Calu3 (cell line): ENCODE results near the gene ROGDI. TPM values are rescaled to one million over a fixed set of nuclear protein-coding genes. Genes with fewer than 3 reads are reported as not detected.

Experiments
- BruUV-seq: library from RNA; stranded (reverse); fragments of 400-500 nt; replicated peaks from 2 replicates; lab custom pipeline; 2021; lab: Mats Ljungman, UMichigan
- CTCF ChIA-PET: fragments of 300-600 bp; sonication (Branson Sonifier 250); formaldehyde crosslinking; loops from one replicate; lab custom pipeline; 2022; ENCODE audit warnings: antibody characterized with exemption; lab: Charles Lee
- DNase-seq: peaks from one replicate; pipeline ENCODE4 v3.0.0; 2022
- H3K27ac Mint-ChIP-seq: one replicate; pipeline ENCODE4 v1.8.0; 2022; ENCODE audit warnings: mixed read lengths; ENCODE audit not compliant: unreplicated experiment
- H3K27me3 Mint-ChIP-seq: one replicate; pipeline ENCODE4 v1.8.0; 2022; ENCODE audit warnings: mixed read lengths; ENCODE audit not compliant: unreplicated experiment
- H3K36me3 Mint-ChIP-seq: one replicate; pipeline ENCODE4 v1.8.0; 2022; ENCODE audit warnings: mild to moderate bottlenecking, moderate library complexity, mixed read lengths; ENCODE audit not compliant: insufficient read depth, unreplicated experiment
- H3K4me1 Mint-ChIP-seq: one replicate; pipeline ENCODE4 v1.8.0; 2022; ENCODE audit warnings: mild to moderate bottlenecking, low read depth, mixed read lengths; ENCODE audit not compliant: unreplicated experiment
- H3K4me3 Mint-ChIP-seq: one replicate; pipeline ENCODE4 v1.8.0; 2022; ENCODE audit warnings: mild to moderate bottlenecking, low read depth, moderate library complexity, mixed read lengths; ENCODE audit not compliant: unreplicated experiment
- H3K9me3 Mint-ChIP-seq: one replicate; pipeline ENCODE4 v1.8.0; 2022; ENCODE audit warnings: low read depth, mixed read lengths; ENCODE audit not compliant: unreplicated experiment
- CTCF ChIP-seq: fragments of 200-600 bp; IDR thresholded peaks from one replicate; pipeline ENCODE4 v1.8.0; 2022; ENCODE audit warnings: antibody characterized with exemption; ENCODE audit not compliant: unreplicated experiment
- intact Hi-C: fragments of 100-400 bp; cut with micrococcal nuclease; formaldehyde crosslinking; loops from one replicate; pipeline ENCODE4 v1.10.0; 2022; ENCODE audit not compliant: unreplicated experiment
- total RNA-seq: library from RNA; stranded (reverse); gene quantifications from 2 replicates; pipeline ENCODE4 v1.2.3, GENCODE V29; 2022

ROGDI gene
- total RNA-seq, 1 experiment from 2014 or later, result 20.8 TPM

DNA sequence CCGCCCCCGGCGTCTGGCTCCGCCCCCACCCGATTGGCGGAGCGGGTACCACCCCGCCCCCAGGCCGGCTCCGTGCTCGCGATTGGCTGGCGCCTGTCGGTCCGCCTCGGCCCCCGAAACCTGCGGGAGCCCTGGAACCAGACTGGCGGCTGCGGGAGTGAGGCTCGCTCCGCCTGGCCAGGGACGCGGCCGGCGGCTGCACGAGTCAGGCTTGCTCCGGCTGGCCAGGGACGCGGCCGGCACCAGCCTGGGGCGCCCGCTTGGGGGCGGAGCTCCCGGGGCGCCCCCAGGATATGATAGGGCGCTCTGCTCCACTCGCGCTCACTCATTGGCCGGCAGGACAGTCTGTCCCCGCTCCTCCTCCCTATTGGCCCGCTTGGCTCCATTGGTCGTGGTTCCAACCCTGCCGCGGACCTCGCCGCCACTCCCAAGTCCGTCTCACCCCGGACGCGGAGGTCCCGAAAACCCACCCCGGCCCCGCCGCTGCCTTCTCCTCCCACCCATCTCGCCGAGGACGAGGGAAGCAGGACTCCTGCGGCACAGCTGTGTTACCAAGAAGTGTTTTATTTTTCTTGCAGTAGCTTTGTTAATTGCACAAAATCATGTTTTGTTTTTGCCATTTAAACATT, 340 bp upstream of the ROGDI start:
- Mint-ChIP-seq H3K4me1 (peaks cover 9% of the 10 kb centered on the region), H3K4me3 (peak overlapping the region; percentile 82), H3K27me3 (no peaks in the 10 kb centered on the region), H3K9me3 (no peaks in the 10 kb centered on the region), H3K36me3 (peaks cover 92% of the 10 kb centered on the region), H3K27ac (peak overlapping the region; percentile 90)
- no peak for TF ChIP-seq CTCF
- no TSS peak for BruUV-seq
- CTCF ChIA-PET, result no interaction called here
- DNase-seq, result peak; percentile 97
- intact Hi-C loops, result loop anchor here (2.0 kb wide), 1 partner anchor 154 kb away; no protein-coding TSS in a partner anchor

DNA sequence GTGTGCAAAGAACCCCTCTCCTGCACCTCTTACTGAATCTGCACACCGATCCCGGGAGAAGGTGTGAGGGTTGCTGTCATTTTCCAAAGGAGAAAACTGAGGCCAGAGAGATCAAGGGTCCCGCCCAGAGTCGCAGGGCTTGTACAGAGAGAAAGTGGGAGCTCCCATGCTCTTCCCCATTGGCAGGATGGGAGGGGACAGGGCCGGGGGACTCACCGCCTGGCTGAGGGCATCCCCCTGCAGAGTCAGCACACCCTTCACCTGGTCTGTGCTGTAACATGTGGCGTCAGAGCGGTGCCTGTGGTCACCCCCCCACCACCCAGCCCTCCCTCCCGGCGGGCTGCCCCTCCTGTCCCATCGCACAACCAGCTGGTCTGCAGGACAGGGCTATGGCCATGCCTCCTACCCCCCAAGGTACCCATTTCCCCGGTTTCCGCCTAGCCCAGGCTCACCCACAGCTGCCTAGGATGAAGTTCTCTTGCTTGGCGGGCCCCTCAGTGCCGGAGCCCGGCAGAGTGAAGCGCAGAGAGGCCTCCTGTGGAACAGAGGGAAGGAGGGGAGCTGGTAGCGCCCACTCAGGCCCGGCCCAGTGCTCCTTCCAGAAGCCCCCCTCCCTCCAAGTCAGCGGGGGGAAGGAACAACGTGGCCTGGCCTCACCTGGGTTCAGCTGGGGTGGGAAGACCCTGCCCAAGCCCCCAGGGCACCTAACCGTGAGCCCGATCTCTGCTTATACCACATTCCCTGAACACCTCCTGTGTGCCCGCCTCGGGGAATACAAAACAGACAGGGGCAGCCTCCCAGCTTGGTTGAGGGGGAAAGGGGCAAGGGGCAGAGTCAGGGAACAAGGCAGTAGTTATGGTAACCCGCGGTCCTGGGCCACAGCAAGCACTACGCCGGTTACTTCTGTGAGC, 1.1 kb downstream of the ROGDI start:
- intact Hi-C loops, result no loop called here
- CTCF ChIA-PET, result interaction anchor here (0.5 kb wide), 1 partner anchor 193 kb away, joined by 5 read pairs; no protein-coding TSS in a partner anchor

DNA sequence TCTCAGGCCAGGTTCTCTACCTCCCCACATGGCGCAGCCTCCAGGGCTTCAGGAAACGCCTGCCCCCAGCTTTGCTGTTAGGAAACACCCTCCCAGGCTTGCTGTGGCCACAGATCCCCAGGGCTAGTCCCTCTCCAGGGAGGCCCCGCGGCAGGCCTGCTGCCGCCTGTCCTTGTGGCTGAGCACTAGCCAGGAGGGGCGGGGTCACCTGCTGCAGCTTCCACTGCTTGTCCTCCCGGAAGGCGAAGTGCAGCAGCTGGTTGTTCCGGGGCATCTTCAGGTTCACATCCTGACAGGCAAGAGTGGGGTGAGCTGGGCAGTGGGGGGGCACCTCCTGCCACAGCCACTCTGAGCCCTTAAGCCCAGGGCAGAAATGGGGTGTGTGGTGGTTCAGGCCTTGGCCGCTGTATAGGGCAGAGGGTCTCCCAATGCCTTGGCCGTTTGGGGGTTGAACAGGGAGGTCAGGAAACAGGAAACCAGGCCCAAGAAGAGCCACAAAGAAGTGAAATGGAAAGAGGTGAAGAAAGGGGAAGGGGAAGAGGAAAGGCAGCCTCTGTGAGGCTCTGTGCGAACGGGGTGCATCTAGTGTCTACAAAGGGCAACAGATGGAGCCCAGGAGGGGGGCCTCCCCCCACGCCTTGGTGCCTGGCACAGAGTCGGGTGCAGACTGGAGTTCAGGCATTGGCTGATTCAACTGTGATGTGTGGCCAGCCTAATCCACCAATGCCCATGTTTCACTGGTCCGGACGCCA, 2.0 kb downstream of the ROGDI start:
- no peak for DNase-seq
- Mint-ChIP-seq H3K9me3 (no peaks in the 10 kb centered on the region), H3K27ac (no peak overlapping the region), H3K27me3 (no peaks in the 10 kb centered on the region), H3K4me1 (peaks cover 9% of the 10 kb centered on the region), H3K4me3 (peak overlapping the region; percentile 82), H3K36me3 (peaks cover 89% of the 10 kb centered on the region)
- intact Hi-C loops, result no loop called here
- no peak for TF ChIP-seq CTCF
- CTCF ChIA-PET, result interaction anchor here (0.5 kb wide), 1 partner anchor 194 kb away, joined by 5 read pairs; no protein-coding TSS in a partner anchor
- BruUV-seq, result no TSS peak

More for the DNA sequence above, 1.1 kb downstream of the ROGDI start:
- Mint-ChIP-seq H3K9me3 (no peaks in the 10 kb centered on the region), H3K27ac (peak overlapping the region; percentile 90), H3K36me3 (peaks cover 89% of the 10 kb centered on the region), H3K4me3 (peak overlapping the region; percentile 82), H3K4me1 (peaks cover 9% of the 10 kb centered on the region), H3K27me3 (no peaks in the 10 kb centered on the region)
- no peak for TF ChIP-seq CTCF
- DNase-seq, result no peak
- TSS peak; percentile 10 for BruUV-seq

DNA sequence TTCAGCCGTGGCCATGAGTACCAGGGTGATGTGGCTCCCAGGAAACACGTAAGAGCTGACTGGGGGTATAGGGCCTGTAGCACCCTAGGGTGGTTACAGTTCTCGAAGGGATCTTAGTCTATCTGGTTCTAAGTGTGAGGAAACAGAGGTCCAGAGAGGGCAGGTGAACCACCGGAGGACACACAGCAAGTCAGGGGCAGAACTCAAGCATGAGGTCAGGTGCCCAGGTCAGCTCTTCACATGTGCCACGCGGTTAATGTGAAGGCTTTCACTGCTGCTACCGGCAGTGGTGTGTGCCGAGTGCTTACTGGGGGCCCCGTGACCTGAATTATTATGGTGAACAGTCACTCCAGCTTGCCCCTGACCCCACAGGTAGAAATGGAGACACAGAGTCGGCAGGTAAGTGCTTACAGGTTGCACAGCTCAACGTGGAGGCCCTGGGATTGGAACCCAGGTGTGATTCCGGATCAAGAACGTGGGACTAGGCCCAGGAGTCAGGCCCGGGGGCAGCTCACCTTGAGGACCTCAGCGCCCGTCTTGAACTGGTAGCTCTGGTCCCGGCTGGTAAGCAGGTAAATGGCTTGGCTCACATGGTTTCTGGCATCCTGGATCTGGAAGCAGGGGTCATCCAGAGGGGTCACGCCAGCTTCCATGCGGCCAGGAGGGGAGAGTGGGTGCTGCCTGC, 3.1 kb downstream of the ROGDI start:
- Mint-ChIP-seq H3K36me3 (peaks cover 83% of the 10 kb centered on the region), H3K4me1 (peaks cover 9% of the 10 kb centered on the region), H3K27ac (peak overlapping the region; percentile 35), H3K9me3 (no peaks in the 10 kb centered on the region), H3K4me3 (no peak overlapping the region), H3K27me3 (no peaks in the 10 kb centered on the region)
- no TSS peak for BruUV-seq
- CTCF ChIA-PET, result no interaction called here
- intact Hi-C loops, result no loop called here
- no peak for DNase-seq
- no peak for TF ChIP-seq CTCF
